Measurements from ENCODE around the gene PLXDC2.

DNA sequence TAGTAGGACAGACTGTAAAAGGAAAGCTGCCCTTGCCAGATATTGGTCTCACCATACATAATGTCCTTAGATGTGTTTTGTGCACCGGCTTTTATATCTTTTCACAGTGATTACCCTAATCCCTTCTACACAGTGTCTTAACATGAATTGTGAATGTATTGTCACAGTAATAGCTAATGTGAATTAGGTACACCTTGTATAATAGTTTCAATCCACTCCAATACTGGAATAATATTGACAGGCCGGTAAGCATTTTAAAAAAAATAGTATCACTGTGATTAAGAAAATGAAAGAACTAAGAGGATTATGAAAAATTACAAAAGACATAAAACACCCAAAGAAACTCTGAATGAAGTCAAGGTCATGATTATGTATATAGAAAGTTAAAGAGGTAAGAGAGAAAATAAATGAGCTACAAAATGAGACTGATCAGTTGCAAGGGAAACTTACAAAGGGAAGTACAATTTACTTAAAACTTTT is 420.9 kb downstream of the PLXDC2 start:
- TF ChIP-seq CTCF (IDR thresholded peaks at IDR 0.05; ENCODE audit: borderline replicate concordance, extremely low read depth, low read length, poor library complexity, severe bottlenecking) (no peak), EZH2 (IDR thresholded peaks at IDR 0.05; ENCODE audit: borderline replicate concordance, low read depth, low read length, severe bottlenecking) (no peak)

Measured in DND-41 (cell line).